Stimulated activated CD8-positive, alpha-beta memory T cell treated with anti-CD3 and anti-CD28 coated beads, Interleukin-7, amount 100 ng/mL, for 48 hours (primary cell): Measurements from ENCODE around the gene UNK.

Experiments
- DNase-seq, 2 donors: peaks; one replicate each; pipeline ENCODE4 v3.0.0-alpha.2; 2020; ENCODE audit warnings: low read depth in 1 of 2; ENCODE audit errors: extremely low read depth in 1 of 2

The UNK gene

GRCh38 chr17:75832164-75832651 lies 47.6 kb downstream of the UNK start:
- peak; percentile 32 to 33 for DNase-seq

GRCh38 chr17:75832652-75833400 lies 48.2 kb downstream of the UNK start:
- no peak for DNase-seq

GRCh38 chr17:75834279-75834920 lies 49.8 kb downstream of the UNK start:
- no peak for DNase-seq

- no peak for DNase-seq
These were observed 50.5 kb downstream of the UNK start for GRCh38 chr17:75834928-75835653.

GRCh38 chr17:75835654-75835987 lies 51.0 kb downstream of the UNK start:
- no peak for DNase-seq

- DNase-seq: no peak
These were observed 52.0 kb downstream of the UNK start for GRCh38 chr17:75836605-75837004.

GRCh38 chr17:75837899-75838298 lies 53.3 kb downstream of the UNK start:
- no peak for DNase-seq

- DNase-seq: no peak
These were observed 53.8 kb downstream of the UNK start for GRCh38 chr17:75838410-75838809.

GRCh38 chr17:75839942-75840798 lies 55.6 kb downstream of the UNK start:
- no peak for DNase-seq

- no peak for DNase-seq
These were observed 56.2 kb downstream of the UNK start for GRCh38 chr17:75840799-75841164.

- no peak for DNase-seq
These were observed 57.8 kb downstream of the UNK start for GRCh38 chr17:75842411-75842810.

- DNase-seq: no peak
These were observed 58.5 kb downstream of the UNK start for GRCh38 chr17:75842963-75843576.

GRCh38 chr17:75843577-75844529 lies 59.2 kb downstream of the UNK start, which contains the start of gene UNC13D:
UNC13D (minus strand) TSS chr17:75844404; CDS start chr17:75844337, 67 bp downstream.
- DNase-seq: peak in 1 of 2 donors; percentile 37

- DNase-seq: no peak
These were observed 60.0 kb downstream of the UNK start for GRCh38 chr17:75844530-75845057.

- peak in 1 of 2 donors; percentile 32 for DNase-seq
These were observed 60.6 kb downstream of the UNK start for GRCh38 chr17:75845058-75845711.

GRCh38 chr17:75845933-75846691 lies 61.5 kb downstream of the UNK start:
- DNase-seq: no peak

- no peak for DNase-seq
These were observed 62.3 kb downstream of the UNK start for GRCh38 chr17:75846692-75847613.
